ENCODE data around the gene GFRA1.

Gene GFRA1

GRCh38 chr10:116160271-116160670, 112.7 kb downstream of the GFRA1 start:
- no peak overlapping the region for H3K4me3 ChIP-seq (ENCODE audit: low read length)
- no peaks in the 10 kb centered on the region for H3K36me3 ChIP-seq (ENCODE audit: control insufficient read depth, insufficient read depth, low read length)
- H3K4me1 ChIP-seq (ENCODE audit: control insufficient read depth, insufficient read depth, low read length) = no peaks in the 10 kb centered on the region
- H3K9ac ChIP-seq (ENCODE audit: low read length) = no peak overlapping the region
- no peaks in the 10 kb centered on the region for H3K27me3 ChIP-seq (ENCODE audit: control insufficient read depth, insufficient read depth, low read length)
- no peak overlapping the region for H3K27ac ChIP-seq (ENCODE audit: low read depth, low read length)

GRCh38 chr10:116159197-116159596, 113.8 kb downstream of the GFRA1 start:
- H3K4me3 ChIP-seq (ENCODE audit: low read length) = no peak overlapping the region
- H3K36me3 ChIP-seq (ENCODE audit: control insufficient read depth, insufficient read depth, low read length) = no peaks in the 10 kb centered on the region
- H3K27me3 ChIP-seq (ENCODE audit: control insufficient read depth, insufficient read depth, low read length) = no peaks in the 10 kb centered on the region
- H3K27ac ChIP-seq (ENCODE audit: low read depth, low read length) = no peak overlapping the region
- H3K4me1 ChIP-seq (ENCODE audit: control insufficient read depth, insufficient read depth, low read length) = no peaks in the 10 kb centered on the region
- H3K9ac ChIP-seq (ENCODE audit: low read length) = no peak overlapping the region

GRCh38 chr10:116158036-116158435, 115.0 kb downstream of the GFRA1 start:
- no peak overlapping the region for H3K27ac ChIP-seq (ENCODE audit: low read depth, low read length)
- no peaks in the 10 kb centered on the region for H3K4me1 ChIP-seq (ENCODE audit: control insufficient read depth, insufficient read depth, low read length)
- H3K36me3 ChIP-seq (ENCODE audit: control insufficient read depth, insufficient read depth, low read length) = no peaks in the 10 kb centered on the region
- no peaks in the 10 kb centered on the region for H3K27me3 ChIP-seq (ENCODE audit: control insufficient read depth, insufficient read depth, low read length)
- H3K4me3 ChIP-seq (ENCODE audit: low read length) = no peak overlapping the region
- no peak overlapping the region for H3K9ac ChIP-seq (ENCODE audit: low read length)

- H3K36me3 ChIP-seq (ENCODE audit: control insufficient read depth, insufficient read depth, low read length) = no peaks in the 10 kb centered on the region
- H3K27me3 ChIP-seq (ENCODE audit: control insufficient read depth, insufficient read depth, low read length) = no peaks in the 10 kb centered on the region
- no peaks in the 10 kb centered on the region for H3K4me1 ChIP-seq (ENCODE audit: control insufficient read depth, insufficient read depth, low read length)
- H3K9ac ChIP-seq (ENCODE audit: low read length) = no peak overlapping the region
- H3K27ac ChIP-seq (ENCODE audit: low read depth, low read length) = no peak overlapping the region
- H3K4me3 ChIP-seq (ENCODE audit: low read length) = no peak overlapping the region
These were observed 115.5 kb downstream of the GFRA1 start for GRCh38 chr10:116157485-116157884.

GRCh38 chr10:116156819-116157218, 116.2 kb downstream of the GFRA1 start:
- no peak overlapping the region for H3K4me3 ChIP-seq (ENCODE audit: low read length)
- no peak overlapping the region for H3K9ac ChIP-seq (ENCODE audit: low read length)
- no peaks in the 10 kb centered on the region for H3K4me1 ChIP-seq (ENCODE audit: control insufficient read depth, insufficient read depth, low read length)
- H3K36me3 ChIP-seq (ENCODE audit: control insufficient read depth, insufficient read depth, low read length) = no peaks in the 10 kb centered on the region
- no peak overlapping the region for H3K27ac ChIP-seq (ENCODE audit: low read depth, low read length)
- H3K27me3 ChIP-seq (ENCODE audit: control insufficient read depth, insufficient read depth, low read length) = no peaks in the 10 kb centered on the region

GRCh38 chr10:116155191-116155590, 117.8 kb downstream of the GFRA1 start:
- Histone ChIP-seq H3K4me1 (ENCODE audit: control insufficient read depth, insufficient read depth, low read length) (no peaks in the 10 kb centered on the region), H3K27me3 (ENCODE audit: control insufficient read depth, insufficient read depth, low read length) (no peaks in the 10 kb centered on the region), H3K9ac (ENCODE audit: low read length) (no peak overlapping the region), H3K27ac (ENCODE audit: low read depth, low read length) (no peak overlapping the region), H3K4me3 (ENCODE audit: low read length) (no peak overlapping the region), H3K36me3 (ENCODE audit: control insufficient read depth, insufficient read depth, low read length) (no peaks in the 10 kb centered on the region)

- Histone ChIP-seq H3K9ac (ENCODE audit: low read length) (no peak overlapping the region), H3K27ac (ENCODE audit: low read depth, low read length) (no peak overlapping the region)
These were observed 118.4 kb downstream of the GFRA1 start for GRCh38 chr10:116154651-116155050.

GRCh38 chr10:116151076-116151475, 121.9 kb downstream of the GFRA1 start:
- no peak overlapping the region for H3K4me3 ChIP-seq (ENCODE audit: low read length)
- H3K36me3 ChIP-seq (ENCODE audit: control insufficient read depth, insufficient read depth, low read length) = no peaks in the 10 kb centered on the region
- no peak overlapping the region for H3K27ac ChIP-seq (ENCODE audit: low read depth, low read length)
- no peak overlapping the region for H3K9ac ChIP-seq (ENCODE audit: low read length)
- H3K27me3 ChIP-seq (ENCODE audit: control insufficient read depth, insufficient read depth, low read length) = no peaks in the 10 kb centered on the region
- no peaks in the 10 kb centered on the region for H3K4me1 ChIP-seq (ENCODE audit: control insufficient read depth, insufficient read depth, low read length)

More at GRCh38 chr10:116154651-116155050, 118.4 kb downstream of the GFRA1 start:
- Histone ChIP-seq H3K4me1 (ENCODE audit: control insufficient read depth, insufficient read depth, low read length) (no peaks in the 10 kb centered on the region), H3K36me3 (ENCODE audit: control insufficient read depth, insufficient read depth, low read length) (no peaks in the 10 kb centered on the region), H3K27me3 (ENCODE audit: control insufficient read depth, insufficient read depth, low read length) (no peaks in the 10 kb centered on the region), H3K4me3 (ENCODE audit: low read length) (no peak overlapping the region)

- H3K4me1 ChIP-seq (ENCODE audit: control insufficient read depth, insufficient read depth, low read length) = no peaks in the 10 kb centered on the region
- no peaks in the 10 kb centered on the region for H3K36me3 ChIP-seq (ENCODE audit: control insufficient read depth, insufficient read depth, low read length)
- no peak overlapping the region for H3K27ac ChIP-seq (ENCODE audit: low read depth, low read length)
- no peaks in the 10 kb centered on the region for H3K27me3 ChIP-seq (ENCODE audit: control insufficient read depth, insufficient read depth, low read length)
- H3K4me3 ChIP-seq (ENCODE audit: low read length) = no peak overlapping the region
- H3K9ac ChIP-seq (ENCODE audit: low read length) = no peak overlapping the region
These were observed 122.4 kb downstream of the GFRA1 start for GRCh38 chr10:116150606-116151005.

- H3K4me1 ChIP-seq (ENCODE audit: control insufficient read depth, insufficient read depth, low read length) = no peaks in the 10 kb centered on the region
- H3K9ac ChIP-seq (ENCODE audit: low read length) = no peak overlapping the region
- H3K36me3 ChIP-seq (ENCODE audit: control insufficient read depth, insufficient read depth, low read length) = no peaks in the 10 kb centered on the region
- no peak overlapping the region for H3K4me3 ChIP-seq (ENCODE audit: low read length)
- no peak overlapping the region for H3K27ac ChIP-seq (ENCODE audit: low read depth, low read length)
- no peaks in the 10 kb centered on the region for H3K27me3 ChIP-seq (ENCODE audit: control insufficient read depth, insufficient read depth, low read length)
These were observed 125.7 kb downstream of the GFRA1 start for GRCh38 chr10:116147147-116147905.

GRCh38 chr10:116146372-116147140, 126.5 kb downstream of the GFRA1 start:
- H3K27ac ChIP-seq (ENCODE audit: low read depth, low read length) = no peak overlapping the region
- H3K9ac ChIP-seq (ENCODE audit: low read length) = no peak overlapping the region
- H3K36me3 ChIP-seq (ENCODE audit: control insufficient read depth, insufficient read depth, low read length) = no peaks in the 10 kb centered on the region
- H3K27me3 ChIP-seq (ENCODE audit: control insufficient read depth, insufficient read depth, low read length) = no peaks in the 10 kb centered on the region
- H3K4me3 ChIP-seq (ENCODE audit: low read length) = no peak overlapping the region
- no peaks in the 10 kb centered on the region for H3K4me1 ChIP-seq (ENCODE audit: control insufficient read depth, insufficient read depth, low read length)

GRCh38 chr10:116143673-116144222, 129.3 kb downstream of the GFRA1 start:
- no peak overlapping the region for H3K9ac ChIP-seq (ENCODE audit: low read length)
- no peak overlapping the region for H3K4me3 ChIP-seq (ENCODE audit: low read length)
- H3K4me1 ChIP-seq (ENCODE audit: control insufficient read depth, insufficient read depth, low read length) = no peaks in the 10 kb centered on the region
- H3K27me3 ChIP-seq (ENCODE audit: control insufficient read depth, insufficient read depth, low read length) = no peaks in the 10 kb centered on the region
- no peaks in the 10 kb centered on the region for H3K36me3 ChIP-seq (ENCODE audit: control insufficient read depth, insufficient read depth, low read length)
- no peak overlapping the region for H3K27ac ChIP-seq (ENCODE audit: low read depth, low read length)
